ENCODE results near the gene YPEL5.

Gene YPEL5

GRCh38 chr2:30164131-30164925 is 17.5 kb downstream of the YPEL5 start:
- no peak for DNase-seq (ENCODE audit: low read depth in 2 of 2)

GRCh38 chr2:30165050-30165520 is 18.3 kb downstream of the YPEL5 start:
- DNase-seq (ENCODE audit: low read depth in 2 of 2), result peak; percentile 6 to 29

- no peak for DNase-seq (ENCODE audit: low read depth in 2 of 2)
These were observed 18.8 kb downstream of the YPEL5 start for GRCh38 chr2:30165617-30166016.

GRCh38 chr2:30172627-30173026 is 25.8 kb downstream of the YPEL5 start:
- no peak for DNase-seq (ENCODE audit: low read depth in 2 of 2)

GRCh38 chr2:30177440-30177839 is 30.6 kb downstream of the YPEL5 start:
- no peak for DNase-seq (ENCODE audit: low read depth in 2 of 2)

GRCh38 chr2:30177956-30178355 is 31.1 kb downstream of the YPEL5 start:
- no peak for DNase-seq (ENCODE audit: low read depth in 2 of 2)

GRCh38 chr2:30178618-30179434 is 32.0 kb downstream of the YPEL5 start:
- DNase-seq (ENCODE audit: low read depth in 2 of 2), result no peak

- DNase-seq (ENCODE audit: low read depth in 2 of 2), result no peak
These were observed 32.7 kb downstream of the YPEL5 start for GRCh38 chr2:30179536-30179935.

GRCh38 chr2:30180226-30180625 is 33.4 kb downstream of the YPEL5 start:
- no peak for DNase-seq (ENCODE audit: low read depth in 2 of 2)

- DNase-seq (ENCODE audit: low read depth in 2 of 2), result no peak
These were observed 34.4 kb downstream of the YPEL5 start for GRCh38 chr2:30181176-30181575.

- DNase-seq (ENCODE audit: low read depth in 2 of 2), result no peak
These were observed 37.2 kb downstream of the YPEL5 start for GRCh38 chr2:30184035-30184434.

- no peak for DNase-seq (ENCODE audit: low read depth in 2 of 2)
These were observed 38.4 kb downstream of the YPEL5 start for GRCh38 chr2:30185178-30185577.

GRCh38 chr2:30188292-30188691 is 41.5 kb downstream of the YPEL5 start:
- no peak for DNase-seq (ENCODE audit: low read depth in 2 of 2)

- no peak for DNase-seq (ENCODE audit: low read depth in 2 of 2)
These were observed 43.8 kb downstream of the YPEL5 start for GRCh38 chr2:30190637-30191036.

- no peak for DNase-seq (ENCODE audit: low read depth in 2 of 2)
These were observed 44.3 kb downstream of the YPEL5 start for GRCh38 chr2:30191107-30191506.

GRCh38 chr2:30191819-30192271 is 45.0 kb downstream of the YPEL5 start:
- no peak for DNase-seq (ENCODE audit: low read depth in 2 of 2)

- no peak for DNase-seq (ENCODE audit: low read depth in 2 of 2)
These were observed 45.5 kb downstream of the YPEL5 start for GRCh38 chr2:30192314-30192713.

- no peak for DNase-seq (ENCODE audit: low read depth in 2 of 2)
These were observed 46.4 kb downstream of the YPEL5 start for GRCh38 chr2:30193104-30193681.

- DNase-seq (ENCODE audit: low read depth in 2 of 2), result no peak
These were observed 47.6 kb downstream of the YPEL5 start for GRCh38 chr2:30194421-30194820.

GRCh38 chr2:30195016-30195415 is 48.2 kb downstream of the YPEL5 start:
- no peak for DNase-seq (ENCODE audit: low read depth in 2 of 2)

- no peak for DNase-seq (ENCODE audit: low read depth in 2 of 2)
These were observed 50.9 kb downstream of the YPEL5 start for GRCh38 chr2:30197570-30198192.

- no peak for DNase-seq (ENCODE audit: low read depth in 2 of 2)
These were observed 55.2 kb downstream of the YPEL5 start for GRCh38 chr2:30201990-30202389.
